T-cell (primary cell): ENCODE measurements around the gene TMC1. TPM values are rescaled to one million over a fixed set of nuclear protein-coding genes. Genes with fewer than 3 reads are reported as not detected.

Experiments used
- ATAC-seq, 4 experiments: fragments of 200-7000 bp in 3 of 4; fragments of 150-1000 bp in 1 of 4; cut with Tn5 transposase; replicated peaks in 1 of 4; 1 replicate in 3 of 4; 2 replicates in 1 of 4; pipeline ENCODE4 v1.10.0; 2021; ENCODE audit warnings: moderate library complexity in 3 of 4, mild to moderate bottlenecking in 2 of 4, moderate number of reproducible peaks in 1 of 4
- CTCF ChIA-PET, 2 donors: fragments of 300-600 bp; sonication (Branson Sonifier 250); formaldehyde crosslinking; loops; one replicate each; lab custom pipeline; 2022; ENCODE audit warnings: antibody characterized with exemption in 2 of 2; lab: Charles Lee
- POLR2A ChIA-PET, 2 donors: fragments of 300-600 bp; sonication (Branson Sonifier 250); formaldehyde crosslinking; loops; one replicate each; lab custom pipeline; 2022; ENCODE audit warnings: antibody characterized with exemption in 2 of 2; lab: Charles Lee
- DNase-seq, 35 experiments: peaks; one replicate each; pipeline versions ENCODE4 v3.0.0 to v3.0.0-alpha.2; 2013 to 2023
- H3K27ac ChIP-seq: one replicate; pipeline ENCODE4 v1.5.1; 2013; ENCODE audit warnings: low read length
- H3K27me3 ChIP-seq, 2 experiments: replicated peaks in 1 of 2; 1 replicate in 1 of 2; 2 replicates in 1 of 2; pipeline versions ENCODE4 v1.6.1 to v1.7.0; 2013; ENCODE audit warnings: low read length in 1 of 2, mixed read lengths in 1 of 2; ENCODE audit not compliant: control insufficient read depth in 2 of 2, insufficient read depth in 2 of 2; ENCODE audit errors: extremely low read depth in 1 of 2
- H3K36me3 ChIP-seq, 2 donors: 1 replicate in 1 of 2; 2 replicates in 1 of 2; pipeline versions ENCODE4 v1.6.1 to v1.7.0; 2013; ENCODE audit warnings: low read length in 1 of 2; ENCODE audit not compliant: control insufficient read depth in 2 of 2, insufficient read depth in 1 of 2; ENCODE audit errors: extremely low read depth in 1 of 2
- H3K4me1 ChIP-seq, 2 experiments: 1 replicate in 1 of 2; 2 replicates in 1 of 2; pipeline versions ENCODE4 v1.6.1 to v1.7.0; 2013; ENCODE audit warnings: low read length in 2 of 2, mixed read lengths in 1 of 2; ENCODE audit not compliant: insufficient read depth in 2 of 2, control insufficient read depth in 1 of 2; ENCODE audit errors: extremely low read depth in 1 of 2
- H3K4me3 ChIP-seq, 2 donors: 1 replicate in 1 of 2; 2 replicates in 1 of 2; pipeline versions ENCODE4 v1.5.1 to v1.7.0; 2013; ENCODE audit warnings: mild to moderate bottlenecking in 2 of 2, low read length in 1 of 2, moderate library complexity in 1 of 2; ENCODE audit not compliant: control insufficient read depth in 1 of 2; ENCODE audit errors: extremely low read depth in 1 of 2
- H3K9me3 ChIP-seq: 2 replicates; pipeline ENCODE4 v1.7.0; 2013
- H3K27ac Mint-ChIP-seq, 2 donors: one replicate each; pipeline ENCODE4 v1.8.0; 2020 to 2021; ENCODE audit warnings: mild to moderate bottlenecking in 2 of 2, mixed read lengths in 2 of 2
- H3K27me3 Mint-ChIP-seq, 2 donors: one replicate each; pipeline ENCODE4 v1.8.0; 2021 to 2022; ENCODE audit warnings: mixed read lengths in 2 of 2
- H3K36me3 Mint-ChIP-seq: one replicate; pipeline ENCODE4 v1.8.0; 2021; ENCODE audit warnings: mixed read lengths
- H3K4me1 Mint-ChIP-seq, 3 donors: one replicate each; pipeline ENCODE4 v1.8.0; 2020 to 2022; ENCODE audit warnings: mixed read lengths in 3 of 3, mild to moderate bottlenecking in 1 of 3
- H3K4me3 Mint-ChIP-seq, 3 donors: one replicate each; pipeline ENCODE4 v1.8.0; 2020 to 2022; ENCODE audit warnings: mild to moderate bottlenecking in 3 of 3, mixed read lengths in 3 of 3, moderate library complexity in 3 of 3
- H3K9me3 Mint-ChIP-seq, 3 donors: one replicate each; pipeline ENCODE4 v1.8.0; 2020 to 2022; ENCODE audit warnings: mixed read lengths in 3 of 3
- WGBS: methylation state at CpG from one replicate; pipeline ENCODE4 v1.1.5; 2013; ENCODE audit warnings: missing lambda C conversion rate; ENCODE audit not compliant: insufficient coverage; 5-methylcytosine and 5-hydroxymethylcytosine counted together
- total RNA-seq, 35 experiments: library from RNA in 6 of 35; stranded (reverse) in 6 of 35; fragments of 120-200 nt in 1 of 35; gene quantifications; one replicate each; pipeline versions ENCODE4 v1.2.1 to v1.2.4 and lab custom pipeline; 2013 to 2026

The TMC1 gene
- total RNA-seq, 5 donors from 2014 or later (not counting 1 experiment from before 2014, with no cell fraction given), result not detected

- Histone ChIP-seq H3K9me3 (no peaks in the 10 kb centered on the region), H3K36me3 (no peaks in the 10 kb centered on the region), H3K27ac (no peak overlapping the region), H3K27me3 (no peaks in the 10 kb centered on the region), H3K4me3 (no peak overlapping the region), H3K4me1 (no peaks in the 10 kb centered on the region)
- 100% methylated on average over 2 of the region's 6 CpGs for WGBS
- Mint-ChIP-seq H3K27me3 (no peaks in the 10 kb centered on the region), H3K36me3 (no peaks in the 10 kb centered on the region), H3K9me3 (peaks cover 0 to 5% (median 0%) of the 10 kb centered on the region in 3 donors), H3K4me1 (no peaks in the 10 kb centered on the region), H3K27ac (no peak overlapping the region), H3K4me3 (no peak overlapping the region)
- no peak for ATAC-seq
- no peak for DNase-seq
- POLR2A ChIA-PET, result no interaction called here
- CTCF ChIA-PET, result no interaction called here
Measured at GRCh38 chr9:72882117-72882775, 360.8 kb downstream of the TMC1 start.

GRCh38 chr9:72883875-72884274 is 362.5 kb downstream of the TMC1 start:
- Mint-ChIP-seq H3K27ac (no peak overlapping the region), H3K4me1 (no peaks in the 10 kb centered on the region), H3K9me3 (no peaks in the 10 kb centered on the region), H3K27me3 (no peaks in the 10 kb centered on the region), H3K36me3 (no peaks in the 10 kb centered on the region), H3K4me3 (no peak overlapping the region)
- ChIA-PET CTCF (no interaction called here), POLR2A (no interaction called here)
- no peaks in the 10 kb centered on the region for H3K4me1 ChIP-seq
- DNase-seq (no peak), ATAC-seq (no peak)
- WGBS, result 100% methylated on average over 1 of the region's 3 CpGs
- no peaks in the 10 kb centered on the region for H3K27me3 ChIP-seq
- H3K4me3 ChIP-seq, result no peak overlapping the region
- H3K9me3 ChIP-seq, result no peaks in the 10 kb centered on the region
- no peaks in the 10 kb centered on the region for H3K36me3 ChIP-seq
- no peak overlapping the region for H3K27ac ChIP-seq

GRCh38 chr9:72884508-72884907 is 363.1 kb downstream of the TMC1 start:
- no peaks in the 10 kb centered on the region for H3K4me1 ChIP-seq
- H3K36me3 Mint-ChIP-seq, result no peaks in the 10 kb centered on the region
- peaks cover 0 to 3% of the 10 kb centered on the region in 2 donors for H3K27me3 Mint-ChIP-seq
- no peak overlapping the region for H3K27ac Mint-ChIP-seq
- H3K4me1 Mint-ChIP-seq, result no peaks in the 10 kb centered on the region
- H3K4me3 Mint-ChIP-seq, result no peak overlapping the region
- CTCF ChIA-PET, result no interaction called here
- DNase-seq (no peak), ATAC-seq (no peak)
- no peak overlapping the region for H3K27ac ChIP-seq
- no CpG with 5 or more reads among the region's 1 CpG for WGBS
- no peaks in the 10 kb centered on the region for H3K9me3 ChIP-seq
- no peaks in the 10 kb centered on the region for H3K36me3 ChIP-seq
- H3K27me3 ChIP-seq, result no peaks in the 10 kb centered on the region
- no peak overlapping the region for H3K4me3 ChIP-seq
- POLR2A ChIA-PET, result no interaction called here
- H3K9me3 Mint-ChIP-seq, result no peaks in the 10 kb centered on the region

Other genes with a start within 250 kb of the TMC1 start
- gene ZFAND5, start 156.4 kb upstream of the TMC1 start, total RNA-seq, result 100 to 1,000 TPM; 112 to 275 (median 118) TPM